ENCODE results near the gene SLC25A21. TPM values are rescaled to one million over a fixed set of nuclear protein-coding genes. Genes with fewer than 3 reads are reported as not detected.

The SLC25A21 gene
- total RNA-seq, 1 experiment from 2014 or later = 7.1 TPM

GRCh38 chr14:36818246-36818645 lies 354.2 kb downstream of the SLC25A21 start:
- H4K8ac ChIP-seq (replicated peaks; ENCODE audit: insufficient read length, low read depth, low read length) = no peak overlapping the region
- H2BK12ac ChIP-seq (ENCODE audit: insufficient read length, low read depth, low read length) = no peak overlapping the region
- H2AK5ac ChIP-seq (ENCODE audit: insufficient read length, low read length) = no peak overlapping the region
- TF ChIP-seq CTCF (conservative IDR thresholded peaks at IDR 0.05) = no peak
- no peak overlapping the region for H3K9ac ChIP-seq (ENCODE audit: extremely low read depth, insufficient read length, low read length)
- no CpG with 5 or more reads among the region's 2 CpGs for WGBS (ENCODE audit: extremely low coverage, insufficient read length, low lambda C conversion rate)
- H3K79me1 ChIP-seq (ENCODE audit: insufficient read depth, low read depth, low read length, poor library complexity, severe bottlenecking) = no peaks in the 10 kb centered on the region
- no peak overlapping the region for H2BK120ac ChIP-seq (ENCODE audit: low read depth, low read length, poor library complexity, severe bottlenecking)
- no peak overlapping the region for H2BK5ac ChIP-seq (ENCODE audit: insufficient read length, low read length)
- no peak overlapping the region for H4K91ac ChIP-seq (ENCODE audit: insufficient read length, low read depth, low read length)
- H3K27me3 ChIP-seq (ENCODE audit: insufficient read depth, low read length) = no peaks in the 10 kb centered on the region
- no peak for DNase-seq
- H3K27ac ChIP-seq (ENCODE audit: insufficient read length, low read depth, low read length) = no peak overlapping the region
- H3T11ph ChIP-seq (ENCODE audit: low read length) = no peak overlapping the region
- no peaks in the 10 kb centered on the region for H3K36me3 Mint-ChIP-seq (ENCODE audit: insufficient read depth in 1 of 3, low read depth in 3 of 3)
- H3K79me2 ChIP-seq (ENCODE audit: insufficient read depth, low read length) = no peaks in the 10 kb centered on the region
- no peak overlapping the region for H3K4ac ChIP-seq (ENCODE audit: low read depth, low read length)
- H3K23ac ChIP-seq (ENCODE audit: insufficient read length, low read depth, low read length) = no peak overlapping the region
- H2AFZ ChIP-seq (ENCODE audit: low read length) = no peak overlapping the region
- no peaks in the 10 kb centered on the region; the same call in none of the 2 replicates for H3K27me3 Mint-ChIP-seq (ENCODE audit: low read depth)
- H3K27ac Mint-ChIP-seq = no peak overlapping the region; a peak in 1 of 7 replicates
- H3K4me3 Mint-ChIP-seq = no peak overlapping the region
- no peaks in the 10 kb centered on the region for H3K4me1 Mint-ChIP-seq
- H3K56ac ChIP-seq (ENCODE audit: insufficient read length, low read depth, low read length) = no peak overlapping the region
- no peaks in the 10 kb centered on the region for H3K23me2 ChIP-seq (ENCODE audit: insufficient read length, low read depth, low read length, poor library complexity, severe bottlenecking)
- H2BK15ac ChIP-seq (ENCODE audit: low read depth, low read length) = no peak overlapping the region
- H2BK20ac ChIP-seq (ENCODE audit: low read depth, low read length, poor library complexity, severe bottlenecking) = no peak overlapping the region
- peaks cover 2% of the 10 kb centered on the region for H4K20me1 ChIP-seq (ENCODE audit: control insufficient read depth, insufficient read depth, insufficient read length)
- H3K18ac ChIP-seq (ENCODE audit: insufficient read length, low read depth, low read length) = no peak overlapping the region
- H3K4me2 ChIP-seq (ENCODE audit: insufficient read depth, insufficient read length, low read length) = no peak overlapping the region
- no peaks in the 10 kb centered on the region for H3K9me3 Mint-ChIP-seq
- no peak overlapping the region for H4K5ac ChIP-seq (ENCODE audit: insufficient read length, low read depth, low read length)
- no peaks in the 10 kb centered on the region for H3K4me1 ChIP-seq (ENCODE audit: insufficient read depth, low read length)
- no peak overlapping the region for H3K14ac ChIP-seq (ENCODE audit: insufficient read depth, low read length)
- H3K9me3 ChIP-seq (ENCODE audit: control insufficient read depth, low read depth, low read length) = no peaks in the 10 kb centered on the region

All from H9 (cell line).